ENCODE results near the gene ADAMTS4. TPM values are rescaled to one million over a fixed set of nuclear protein-coding genes. Genes with fewer than 3 reads are reported as not detected.

ADAMTS4 gene
- total and polyA plus RNA-seq, 2 donors: 0.61 to 3.0 TPM

DNA sequence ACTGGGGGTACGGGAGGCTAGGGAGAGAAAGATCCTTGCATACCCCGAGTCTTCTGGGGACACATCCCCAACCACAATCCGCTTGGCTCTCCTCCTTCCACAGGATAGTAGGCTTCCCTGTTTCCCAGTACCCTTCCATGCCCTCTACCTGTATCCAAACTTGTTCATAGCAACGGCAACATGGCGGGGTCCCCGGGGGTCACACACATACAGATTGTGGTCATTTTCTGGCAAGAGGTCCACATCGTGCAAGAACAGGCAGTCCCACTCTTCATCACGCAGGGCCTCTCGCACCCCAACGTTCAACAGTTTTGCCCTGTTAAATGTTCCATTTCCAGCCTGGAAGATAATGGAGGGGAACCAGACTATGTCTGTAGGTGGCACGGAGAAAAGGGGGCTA is 25.1 kb downstream of the ADAMTS4 start:
- no peaks in the 10 kb centered on the region for H3K9me3 ChIP-seq (ENCODE audit: control insufficient read depth in 2 of 2, insufficient read depth in 1 of 2, low read length in 1 of 2)
- peaks cover 12 to 21% of the 10 kb centered on the region in 2 donors for H3K4me1 ChIP-seq (ENCODE audit: control insufficient read depth in 2 of 2, insufficient read depth in 2 of 2, low read length in 2 of 2)
- 98% methylated on average over 11 of the region's 11 CpGs for WGBS
- peaks cover 52 to 66% of the 10 kb centered on the region in 2 donors for H3K36me3 ChIP-seq (ENCODE audit: control insufficient read depth in 2 of 2, insufficient read depth in 2 of 2, low read length in 1 of 2)
- no peak for DNase-seq (ENCODE audit: low read depth in 6 of 9, low spot score in 9 of 9)
- no peak overlapping the region for H3K4me3 ChIP-seq (ENCODE audit: low read length in 2 of 2)
- no peaks in the 10 kb centered on the region for H3K27me3 ChIP-seq (ENCODE audit: control insufficient read depth in 2 of 2, insufficient read depth in 1 of 2, low read length in 1 of 2)
- no peak overlapping the region for H3K27ac ChIP-seq (ENCODE audit: low read depth in 1 of 2, low read length in 1 of 2)

DNA sequence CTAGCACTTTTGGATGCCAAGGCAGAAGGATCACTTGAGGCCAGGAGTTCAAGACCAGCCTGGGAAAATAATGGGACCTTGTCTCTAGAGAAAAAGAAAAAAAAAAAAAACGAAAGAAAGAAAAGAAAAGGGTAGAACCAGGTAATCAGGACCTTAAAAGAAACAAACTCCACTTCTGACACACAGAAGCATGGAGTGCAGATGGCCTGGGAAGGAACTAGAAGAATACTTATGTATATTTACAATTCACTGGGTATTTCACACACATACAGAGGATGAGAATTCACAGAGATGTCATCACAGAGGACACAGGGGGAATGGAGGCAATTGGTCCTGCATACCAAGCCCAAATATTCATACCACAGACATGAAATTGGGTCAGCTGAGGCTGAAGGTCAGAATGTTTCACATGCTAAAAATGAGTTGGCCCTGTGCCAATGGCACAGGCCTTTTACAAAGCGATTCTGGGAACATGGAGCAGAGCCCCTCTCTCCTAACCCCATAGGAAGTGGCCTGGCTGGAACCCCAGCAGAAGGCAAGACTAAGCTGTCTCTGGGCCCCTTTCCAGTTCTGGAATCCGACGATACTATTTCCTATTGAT is 26.0 kb downstream of the ADAMTS4 start:
- peaks cover 12 to 21% of the 10 kb centered on the region in 2 donors for H3K4me1 ChIP-seq (ENCODE audit: control insufficient read depth in 2 of 2, insufficient read depth in 2 of 2, low read length in 2 of 2)
- WGBS: 90% methylated on average over 4 of the region's 4 CpGs
- no peak overlapping the region for H3K4me3 ChIP-seq (ENCODE audit: low read length in 2 of 2)
- peaks cover 52 to 66% of the 10 kb centered on the region in 2 donors for H3K36me3 ChIP-seq (ENCODE audit: control insufficient read depth in 2 of 2, insufficient read depth in 2 of 2, low read length in 1 of 2)
- no peaks in the 10 kb centered on the region for H3K9me3 ChIP-seq (ENCODE audit: control insufficient read depth in 2 of 2, insufficient read depth in 1 of 2, low read length in 1 of 2)
- no peaks in the 10 kb centered on the region for H3K27me3 ChIP-seq (ENCODE audit: control insufficient read depth in 2 of 2, insufficient read depth in 1 of 2, low read length in 1 of 2)
- no peak for DNase-seq (ENCODE audit: low read depth in 6 of 9, low spot score in 9 of 9)
- H3K27ac ChIP-seq (ENCODE audit: low read depth in 1 of 2, low read length in 1 of 2): no peak overlapping the region

DNA sequence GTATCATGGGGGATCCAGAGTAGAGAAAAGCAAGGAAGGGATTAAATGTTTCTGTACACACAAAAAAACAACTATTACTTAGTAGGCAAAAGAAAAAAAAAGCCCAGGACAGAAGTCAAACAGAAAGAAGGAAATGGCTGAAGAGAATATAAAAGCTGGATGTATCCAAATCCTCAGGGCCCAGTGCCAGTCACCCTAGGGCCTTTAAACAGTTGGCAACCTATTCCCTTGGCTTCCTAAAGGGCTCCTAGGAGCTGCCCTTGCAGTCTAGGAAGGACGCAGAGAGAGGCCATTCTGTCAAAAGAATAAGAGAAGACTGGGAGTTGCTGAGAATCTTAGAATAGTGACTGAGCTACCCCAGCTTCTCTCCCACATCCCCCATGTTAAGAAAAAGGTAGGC is 26.5 kb downstream of the ADAMTS4 start:
- H3K27ac ChIP-seq (ENCODE audit: low read depth in 1 of 2, low read length in 1 of 2): no peak overlapping the region

DNA sequence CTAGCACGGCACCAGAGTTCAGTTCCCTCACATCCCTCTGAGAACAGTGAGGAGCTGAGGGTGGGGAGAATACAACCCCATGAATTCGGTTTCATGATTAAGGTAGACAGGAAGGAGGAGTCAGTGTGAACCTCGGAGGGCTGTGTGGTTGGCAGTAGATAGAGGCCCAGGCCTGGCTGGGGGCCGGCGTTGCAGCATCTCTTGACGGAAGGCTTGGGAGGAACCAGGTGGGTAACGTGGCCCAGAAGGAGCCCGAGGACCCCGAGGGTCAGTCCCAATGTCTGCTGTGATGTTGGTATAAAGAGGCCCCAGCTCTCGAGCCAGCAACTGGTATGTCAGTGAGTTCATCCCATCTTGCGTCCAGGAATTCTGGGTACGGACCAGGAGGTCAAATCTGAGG is 27.2 kb downstream of the ADAMTS4 start:
- Histone ChIP-seq H3K4me1 (ENCODE audit: control insufficient read depth in 2 of 2, insufficient read depth in 2 of 2, low read length in 2 of 2) (peaks cover 15 to 19% of the 10 kb centered on the region in 2 donors), H3K4me3 (ENCODE audit: low read length in 2 of 2) (no peak overlapping the region), H3K27me3 (ENCODE audit: control insufficient read depth in 2 of 2, insufficient read depth in 1 of 2, low read length in 1 of 2) (no peaks in the 10 kb centered on the region), H3K36me3 (ENCODE audit: control insufficient read depth in 2 of 2, insufficient read depth in 2 of 2, low read length in 1 of 2) (peaks cover 52 to 66% of the 10 kb centered on the region in 2 donors), H3K9me3 (ENCODE audit: control insufficient read depth in 2 of 2, insufficient read depth in 1 of 2, low read length in 1 of 2) (no peaks in the 10 kb centered on the region), H3K27ac (ENCODE audit: low read depth in 1 of 2, low read length in 1 of 2) (no peak overlapping the region)
- no peak for DNase-seq (ENCODE audit: low read depth in 6 of 9, low spot score in 9 of 9)
- 97% methylated on average over 12 of the region's 12 CpGs for WGBS

More for the DNA sequence above, 26.5 kb downstream of the ADAMTS4 start:
- peaks cover 52 to 66% of the 10 kb centered on the region in 2 donors for H3K36me3 ChIP-seq (ENCODE audit: control insufficient read depth in 2 of 2, insufficient read depth in 2 of 2, low read length in 1 of 2)
- H3K4me3 ChIP-seq (ENCODE audit: low read length in 2 of 2): no peak overlapping the region
- peaks cover 8 to 17% of the 10 kb centered on the region in 2 donors for H3K4me1 ChIP-seq (ENCODE audit: control insufficient read depth in 2 of 2, insufficient read depth in 2 of 2, low read length in 2 of 2)
- H3K9me3 ChIP-seq (ENCODE audit: control insufficient read depth in 2 of 2, insufficient read depth in 1 of 2, low read length in 1 of 2): no peaks in the 10 kb centered on the region
- no peak for DNase-seq (ENCODE audit: low read depth in 6 of 9, low spot score in 9 of 9)
- no peaks in the 10 kb centered on the region for H3K27me3 ChIP-seq (ENCODE audit: control insufficient read depth in 2 of 2, insufficient read depth in 1 of 2, low read length in 1 of 2)
- 100% methylated on average over 1 of the region's 1 CpG for WGBS

DNA sequence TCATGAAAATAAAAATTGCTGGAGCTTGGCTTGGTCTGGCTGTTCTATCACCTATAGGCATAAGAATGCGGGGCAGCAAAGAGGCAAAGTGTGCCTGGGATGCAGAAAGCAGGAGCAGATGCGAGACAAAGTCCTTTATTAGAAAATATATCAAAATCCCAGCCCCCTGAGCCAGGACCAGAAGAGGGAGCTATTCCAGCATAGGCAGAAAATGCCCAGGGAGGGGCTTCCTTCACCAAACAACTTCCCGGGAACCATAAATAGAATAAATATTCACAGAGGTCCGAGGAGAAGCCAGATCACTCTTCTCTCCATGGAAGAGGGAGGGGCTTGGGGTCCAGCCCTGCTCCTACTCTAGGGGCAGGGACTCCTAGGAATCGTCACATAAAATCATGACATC is 27.7 kb downstream of the ADAMTS4 start:
- Histone ChIP-seq H3K36me3 (ENCODE audit: control insufficient read depth in 2 of 2, insufficient read depth in 2 of 2, low read length in 1 of 2) (peaks cover 52 to 66% of the 10 kb centered on the region in 2 donors), H3K9me3 (ENCODE audit: control insufficient read depth in 2 of 2, insufficient read depth in 1 of 2, low read length in 1 of 2) (no peaks in the 10 kb centered on the region), H3K27me3 (ENCODE audit: control insufficient read depth in 2 of 2, insufficient read depth in 1 of 2, low read length in 1 of 2) (no peaks in the 10 kb centered on the region), H3K27ac (ENCODE audit: low read depth in 1 of 2, low read length in 1 of 2) (no peak overlapping the region), H3K4me3 (ENCODE audit: low read length in 2 of 2) (no peak overlapping the region), H3K4me1 (ENCODE audit: control insufficient read depth in 2 of 2, insufficient read depth in 2 of 2, low read length in 2 of 2) (peaks cover 12 to 16% of the 10 kb centered on the region in 2 donors)
- 93% methylated on average over 5 of the region's 5 CpGs for WGBS
- DNase-seq (ENCODE audit: low read depth in 6 of 9, low spot score in 9 of 9): no peak

DNA sequence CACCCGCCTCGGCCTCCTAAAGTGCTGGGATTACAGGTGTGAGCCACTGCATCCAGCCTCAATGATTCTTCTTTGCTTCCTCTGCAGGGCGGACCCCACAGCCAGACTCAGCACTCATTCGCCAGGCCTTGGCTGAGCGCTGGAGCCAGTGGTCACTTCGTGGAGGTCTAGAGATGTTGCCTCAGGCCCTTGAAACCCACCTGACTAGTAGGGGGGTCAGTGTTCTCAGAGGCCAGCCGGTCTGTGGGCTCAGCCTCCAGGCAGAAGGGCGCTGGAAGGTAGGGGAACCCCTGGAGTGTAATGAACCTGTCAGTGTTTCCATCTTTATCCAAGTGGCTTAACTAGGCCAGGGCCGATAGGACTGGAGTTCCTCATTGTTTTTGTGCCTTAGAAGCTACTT is 29.9 kb downstream of the ADAMTS4 start:
- Histone ChIP-seq H3K36me3 (ENCODE audit: control insufficient read depth in 2 of 2, insufficient read depth in 2 of 2, low read length in 1 of 2) (peaks cover 55% of the 10 kb centered on the region in 2 donors), H3K4me1 (ENCODE audit: control insufficient read depth in 2 of 2, insufficient read depth in 2 of 2, low read length in 2 of 2) (peaks cover 12 to 21% of the 10 kb centered on the region in 2 donors)
- no peak for DNase-seq (ENCODE audit: low read depth in 6 of 9, low spot score in 9 of 9)

DNA sequence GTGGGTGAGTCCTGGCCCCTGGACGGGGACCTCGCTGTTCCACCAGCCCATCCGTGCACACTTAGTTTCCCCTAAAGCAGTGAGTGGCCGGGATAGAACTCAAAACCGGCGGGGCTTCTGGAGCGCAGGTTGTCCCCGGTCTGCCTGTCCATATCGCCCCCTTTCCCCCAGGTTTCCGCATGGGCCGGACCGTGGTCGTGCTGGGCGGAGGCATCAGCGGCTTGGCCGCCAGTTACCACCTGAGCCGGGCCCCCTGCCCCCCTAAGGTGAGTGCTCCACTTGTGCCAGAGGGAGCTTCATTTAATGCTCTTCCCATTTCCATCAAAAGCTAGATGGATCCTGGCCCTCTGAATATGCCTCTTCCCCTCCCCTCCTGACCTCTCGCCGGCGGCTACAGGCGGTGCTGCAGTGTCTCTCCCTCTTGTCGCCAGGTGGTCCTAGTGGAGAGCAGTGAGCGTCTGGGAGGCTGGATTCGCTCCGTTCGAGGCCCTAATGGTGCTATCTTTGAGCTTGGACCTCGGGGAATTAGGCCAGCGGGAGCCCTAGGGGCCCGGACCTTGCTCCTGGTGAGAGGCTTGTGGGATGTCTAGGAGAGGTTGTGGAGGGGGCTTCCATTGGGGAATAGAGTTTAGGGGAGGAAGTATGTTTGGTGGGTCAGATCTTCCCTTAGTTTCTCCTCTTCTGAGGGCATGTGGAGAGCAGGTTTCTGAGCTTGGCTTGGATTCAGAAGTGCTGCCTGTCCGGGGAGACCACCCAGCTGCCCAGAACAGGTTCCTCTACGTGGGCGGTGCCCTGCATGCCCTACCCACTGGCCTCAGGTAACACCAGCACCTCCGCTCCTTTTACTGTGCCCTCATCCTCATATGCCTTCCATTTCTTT is 31.9 kb downstream of the ADAMTS4 start:
- peaks cover 12 to 21% of the 10 kb centered on the region in 2 donors for H3K4me1 ChIP-seq (ENCODE audit: control insufficient read depth in 2 of 2, insufficient read depth in 2 of 2, low read length in 2 of 2)
- 13% methylated on average over 33 of the region's 33 CpGs for WGBS
- H3K36me3 ChIP-seq (ENCODE audit: control insufficient read depth in 2 of 2, insufficient read depth in 2 of 2, low read length in 1 of 2): peaks cover 46 to 54% of the 10 kb centered on the region in 2 donors
- H3K27me3 ChIP-seq (ENCODE audit: control insufficient read depth in 2 of 2, insufficient read depth in 1 of 2, low read length in 1 of 2): no peaks in the 10 kb centered on the region
- no peaks in the 10 kb centered on the region for H3K9me3 ChIP-seq (ENCODE audit: control insufficient read depth in 2 of 2, insufficient read depth in 1 of 2, low read length in 1 of 2)
- peak overlapping the region; percentile 58 for H3K27ac ChIP-seq (ENCODE audit: low read depth in 1 of 2, low read length in 1 of 2)
- no peak for DNase-seq (ENCODE audit: low read depth in 6 of 9, low spot score in 9 of 9)
- H3K4me3 ChIP-seq (ENCODE audit: low read length in 2 of 2): peak overlapping the region; percentile 62 to 79

More for the DNA sequence above, 29.9 kb downstream of the ADAMTS4 start:
- H3K27me3 ChIP-seq (ENCODE audit: control insufficient read depth in 2 of 2, insufficient read depth in 1 of 2, low read length in 1 of 2): no peaks in the 10 kb centered on the region
- 96% methylated on average over 9 of the region's 9 CpGs for WGBS
- no peak overlapping the region for H3K4me3 ChIP-seq (ENCODE audit: low read length in 2 of 2)
- H3K9me3 ChIP-seq (ENCODE audit: control insufficient read depth in 2 of 2, insufficient read depth in 1 of 2, low read length in 1 of 2): no peaks in the 10 kb centered on the region
- H3K27ac ChIP-seq (ENCODE audit: low read depth in 1 of 2, low read length in 1 of 2): no peak overlapping the region

DNA sequence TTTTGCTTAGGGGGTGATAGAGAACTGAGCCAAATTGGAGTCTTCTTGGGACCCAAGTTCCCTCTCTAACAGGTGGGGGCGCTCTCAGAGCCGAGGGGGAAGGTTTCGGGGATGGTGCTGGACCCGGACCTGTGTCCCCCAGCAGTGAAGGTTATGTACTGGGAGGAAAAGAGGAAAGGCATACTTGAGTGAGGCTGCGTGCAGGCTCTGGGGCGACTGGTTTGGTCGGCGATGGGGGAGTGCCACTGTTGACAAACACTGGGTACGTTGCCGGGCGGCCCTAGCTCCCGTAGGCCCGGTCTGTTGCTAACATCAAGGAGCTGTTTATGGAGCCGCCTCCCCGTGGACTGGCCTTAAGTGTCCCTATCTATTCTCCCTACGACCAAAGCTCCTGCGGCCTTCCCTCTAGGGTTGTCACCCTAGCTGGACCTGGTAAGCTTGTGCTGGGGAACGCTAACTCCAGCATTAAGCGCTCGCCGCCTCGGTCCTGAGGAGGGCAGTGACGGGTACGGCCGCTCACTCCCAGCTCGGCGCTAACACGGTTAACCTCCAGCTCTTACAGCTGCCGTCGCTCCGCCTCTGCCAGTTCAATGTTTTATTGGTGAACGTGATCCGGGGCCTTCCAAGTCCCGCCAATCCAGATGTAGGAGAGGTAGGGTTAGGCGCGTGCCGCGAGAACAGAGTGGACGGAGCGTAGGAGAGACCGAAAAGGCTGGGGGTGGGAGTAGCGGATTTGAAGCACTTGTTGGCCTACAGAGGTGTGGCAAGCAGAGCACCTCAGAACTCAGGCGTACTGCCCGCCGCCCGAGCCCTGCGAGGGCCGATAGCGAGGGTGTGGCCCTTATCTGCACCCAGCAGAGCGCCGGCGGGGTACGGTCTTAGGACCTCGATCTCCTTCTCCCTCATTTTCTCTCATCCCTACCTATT is 32.8 kb downstream of the ADAMTS4 start, which contains the start of gene PPOX:
PPOX (plus strand) TSS at position 685 of the 927 bp plus-strand sequence. CDS start 422 bp downstream, outside the sequence.
- Histone ChIP-seq H3K4me3 (ENCODE audit: low read length in 2 of 2) (peak within 1 kb of the TSS; percentile 62 to 79), H3K9me3 (ENCODE audit: control insufficient read depth in 2 of 2, insufficient read depth in 1 of 2, low read length in 1 of 2) (no peaks in the 10 kb centered on the region), H3K36me3 (ENCODE audit: control insufficient read depth in 2 of 2, insufficient read depth in 2 of 2, low read length in 1 of 2) (peaks cover 37 to 47% of the 10 kb centered on the region in 2 donors), H3K27ac (ENCODE audit: low read depth in 1 of 2, low read length in 1 of 2) (peak within 1 kb of the TSS; percentile 85 to 95), H3K27me3 (ENCODE audit: control insufficient read depth in 2 of 2, insufficient read depth in 1 of 2, low read length in 1 of 2) (no peaks in the 10 kb centered on the region), H3K4me1 (ENCODE audit: control insufficient read depth in 2 of 2, insufficient read depth in 2 of 2, low read length in 2 of 2) (peaks cover 12 to 21% of the 10 kb centered on the region in 2 donors)
- DNase-seq (ENCODE audit: low read depth in 6 of 9, low spot score in 9 of 9): peak; percentile 83 to 97 (median 92)
- WGBS: under 1% methylated on average over 54 of the region's 54 CpGs

Measured in thymus (tissue), 11 donors.